GM12874 (cell line): ENCODE measurements around the gene CDT1.

Source experiments
- CTCF ChIP-seq: IDR thresholded peaks from 2 replicates; pipeline ENCODE4 v1.5.1; 2011; ENCODE audit warnings: low read depth, mild to moderate bottlenecking, control low read depth, low read length, moderate library complexity; ENCODE audit not compliant: insufficient read depth

CDT1 gene

GRCh38 chr16:88798772-88799455, 4.7 kb upstream of the CDT1 start:
- no peak for TF ChIP-seq CTCF

- no peak for TF ChIP-seq CTCF
Observed at GRCh38 chr16:88799569-88800276, 3.9 kb upstream of the CDT1 start.

- TF ChIP-seq CTCF, result no peak
Observed at GRCh38 chr16:88800277-88800592, 3.4 kb upstream of the CDT1 start.

GRCh38 chr16:88804173-88804551, 573 bp downstream of the CDT1 start:
- TF ChIP-seq CTCF, result no peak

- no peak for TF ChIP-seq CTCF
Observed at GRCh38 chr16:88804552-88805339, 1.2 kb downstream of the CDT1 start.

GRCh38 chr16:88805340-88805715, 1.7 kb downstream of the CDT1 start:
- TF ChIP-seq CTCF, result no peak

- TF ChIP-seq CTCF, result no peak
Observed at GRCh38 chr16:88805887-88806393, 2.4 kb downstream of the CDT1 start.
